ENCODE data around the gene CSRNP2.

- TF ChIP-seq CTCF (IDR thresholded peaks at IDR 0.05; ENCODE audit: low read length) = no peak
- TF ChIP-seq EZH2 (optimal IDR thresholded peaks at IDR 0.05; ENCODE audit: low read depth, low read length) = no peak
- no peak for TF ChIP-seq EZH2phosphoT487 (IDR thresholded peaks at IDR 0.05; ENCODE audit: low read length)
These were observed 61.7 kb downstream of the CSRNP2 start for GRCh38 chr12:51021694-51022093.
